K562 (cell line): Measurements from ENCODE around the gene TMEM50B. TPM values are rescaled to one million over a fixed set of nuclear protein-coding genes. Genes with fewer than 3 reads are reported as not detected.

Experiments used
- E2F3 ChIP-seq: fragments of 250-450 bp; sonication (Bioruptor Pico); IDR thresholded peaks from 2 replicates; pipeline ENCODE4 v1.4.0; 2020; ENCODE audit warnings: mild to moderate bottlenecking
- MAFF ChIP-seq: IDR thresholded peaks from 2 replicates; pipeline ENCODE4 v1.6.1; 2012; ENCODE audit warnings: low read length, improper control_type of control experiment
- PML ChIP-seq: IDR thresholded peaks from 2 replicates; pipeline ENCODE4 v1.6.1; 2012; ENCODE audit warnings: low read length, inconsistent platforms
- PPARD ChIP-seq: fragments of 250-450 bp; sonication (Bioruptor Pico); IDR thresholded peaks from 2 replicates; pipeline ENCODE4 v1.8.0; 2022; ENCODE audit warnings: inconsistent platforms, mild to moderate bottlenecking, moderate library complexity
- SMAD3 ChIP-seq: fragments of 450-650 bp; formaldehyde crosslinking; conservative IDR thresholded peaks from 2 replicates; pipeline ENCODE4 v1.4.0; 2020; ENCODE audit warnings: mild to moderate bottlenecking
- ZFX ChIP-seq: sonication (generic); formaldehyde crosslinking; IDR thresholded peaks from 2 replicates; pipeline ENCODE4 v1.8.0; 2022; ENCODE audit warnings: mild to moderate bottlenecking, missing genetic modification reagents, moderate library complexity
- ZNF224 ChIP-seq: sonication (generic); formaldehyde crosslinking; IDR thresholded peaks from 2 replicates; pipeline ENCODE4 v1.8.0; 2022; ENCODE audit warnings: mild to moderate bottlenecking, missing genetic modification reagents
- polyA plus RNA-seq, 8 experiments: library from polyadenylated mRNA; depleted of rRNA in 4 of 8; stranded (reverse) in 5 of 8; unstranded in 3 of 8; fragments of >200 nt; fragmentation: Nextera tagmentation in 2 of 8; fragmentation: Illumina TruSeq in 1 of 8; extraction: Ambion mirVana in 2 of 8; extraction: Trizol in 1 of 8; gene quantifications; 2 replicates each; pipeline versions ENCODE4 v1.2.1 to v1.2.3, GENCODE V29; 2011 to 2014; ENCODE audit warnings: inconsistent platforms in 1 of 8, missing spikeins in 1 of 8
- total RNA-seq, 7 experiments: library from RNA; depleted of rRNA in 6 of 7; stranded (reverse); fragments of >200 nt in 6 of 7; fragmentation: Illumina TruSeq in 2 of 7; extraction: Trizol in 2 of 7; gene quantifications; 2 replicates each; pipeline versions ENCODE4 v1.2.1 to v1.2.3, GENCODE V29; 2011 to 2021; ENCODE audit warnings: low replicate concordance in 1 of 7
- TF ChIP-seq, protein P1 (sequence below): fragments of 250-450 bp; sonication (Bioruptor Pico); IDR thresholded peaks from 2 replicates; pipeline ENCODE4 v1.4.0; 2020; ENCODE audit warnings: mild to moderate bottlenecking
- TF ChIP-seq, protein P2 (sequence below): fragments of 250-450 bp; sonication (Bioruptor Pico); IDR thresholded peaks from 2 replicates; pipeline ENCODE4 v1.5.0; 2022; ENCODE audit warnings: mild to moderate bottlenecking
- TF ChIP-seq, protein P3 (sequence below): fragments of 250-450 bp; sonication (Bioruptor Pico); IDR thresholded peaks from 2 replicates; pipeline ENCODE4 v1.4.0; 2020; ENCODE audit warnings: mild to moderate bottlenecking, moderate library complexity, borderline replicate concordance

TMEM50B gene
- total and polyA plus RNA-seq, 9 of the 15 experiments (the other 6 are each of a cell fraction or from before 2014, with no cell fraction given) = 20.5 to 64.6 (median 28.9) TPM

DNA sequence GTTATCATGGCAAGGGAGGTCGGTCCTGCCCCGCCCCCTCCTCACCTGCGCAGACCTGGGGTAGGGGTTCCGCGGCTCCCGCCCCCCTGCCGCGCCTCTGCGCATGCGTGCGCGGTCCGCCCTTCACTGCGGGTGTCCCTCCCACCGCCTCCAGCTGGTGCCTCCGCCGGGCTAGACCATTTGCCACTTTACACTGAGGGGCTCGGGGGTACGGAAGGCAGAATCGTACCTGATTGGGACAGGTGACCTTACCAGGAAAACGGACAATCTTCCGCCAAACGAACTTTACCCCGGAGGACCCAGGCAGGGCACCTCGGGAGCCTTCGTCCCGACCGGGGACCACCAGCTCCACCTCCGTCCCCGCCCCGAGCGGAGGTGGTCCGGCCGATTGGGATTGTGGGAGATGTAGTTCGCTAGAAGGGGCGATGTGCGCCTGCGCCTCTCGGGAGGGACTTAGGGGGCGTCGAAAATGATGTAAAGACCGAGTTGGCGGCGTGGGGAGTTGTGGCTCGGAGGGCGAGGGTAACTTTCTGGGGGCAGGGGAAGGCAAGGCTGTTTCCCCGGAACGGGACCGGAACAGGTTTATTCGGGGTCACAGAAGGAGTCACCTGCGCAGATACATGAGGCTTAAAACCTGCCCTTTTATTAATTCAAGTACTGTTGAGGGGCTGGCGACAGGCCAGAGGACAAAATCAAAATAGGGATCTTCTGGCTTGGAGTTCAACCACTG, 11.8 kb upstream of the TMEM50B start, which contains the start of gene DNAJC28 (continued):
- no peak for TF ChIP-seq ZNF224
- TF ChIP-seq, protein P1, sequence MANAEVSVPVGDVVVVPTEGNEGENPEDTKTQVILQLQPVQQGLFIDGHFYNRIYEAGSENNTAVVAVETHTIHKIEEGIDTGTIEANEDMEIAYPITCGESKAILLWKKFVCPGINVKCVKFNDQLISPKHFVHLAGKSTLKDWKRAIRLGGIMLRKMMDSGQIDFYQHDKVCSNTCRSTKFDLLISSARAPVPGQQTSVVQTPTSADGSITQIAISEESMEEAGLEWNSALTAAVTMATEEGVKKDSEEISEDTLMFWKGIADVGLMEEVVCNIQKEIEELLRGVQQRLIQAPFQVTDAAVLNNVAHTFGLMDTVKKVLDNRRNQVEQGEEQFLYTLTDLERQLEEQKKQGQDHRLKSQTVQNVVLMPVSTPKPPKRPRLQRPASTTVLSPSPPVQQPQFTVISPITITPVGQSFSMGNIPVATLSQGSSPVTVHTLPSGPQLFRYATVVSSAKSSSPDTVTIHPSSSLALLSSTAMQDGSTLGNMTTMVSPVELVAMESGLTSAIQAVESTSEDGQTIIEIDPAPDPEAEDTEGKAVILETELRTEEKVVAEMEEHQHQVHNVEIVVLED (CRISPR knock-in tag) = no peak
- TF ChIP-seq ZFX (CRISPR knock-in tag) = peak; percentile 63
- no peak for TF ChIP-seq PPARD (CRISPR knock-in tag)
- 0 out of 2 replicates have a peak, but pooled peaks have one; percentile 7 for TF ChIP-seq SMAD3
- no peak; the same call in 1 of the 2 replicates for TF ChIP-seq PML
- TF ChIP-seq, protein P2, sequence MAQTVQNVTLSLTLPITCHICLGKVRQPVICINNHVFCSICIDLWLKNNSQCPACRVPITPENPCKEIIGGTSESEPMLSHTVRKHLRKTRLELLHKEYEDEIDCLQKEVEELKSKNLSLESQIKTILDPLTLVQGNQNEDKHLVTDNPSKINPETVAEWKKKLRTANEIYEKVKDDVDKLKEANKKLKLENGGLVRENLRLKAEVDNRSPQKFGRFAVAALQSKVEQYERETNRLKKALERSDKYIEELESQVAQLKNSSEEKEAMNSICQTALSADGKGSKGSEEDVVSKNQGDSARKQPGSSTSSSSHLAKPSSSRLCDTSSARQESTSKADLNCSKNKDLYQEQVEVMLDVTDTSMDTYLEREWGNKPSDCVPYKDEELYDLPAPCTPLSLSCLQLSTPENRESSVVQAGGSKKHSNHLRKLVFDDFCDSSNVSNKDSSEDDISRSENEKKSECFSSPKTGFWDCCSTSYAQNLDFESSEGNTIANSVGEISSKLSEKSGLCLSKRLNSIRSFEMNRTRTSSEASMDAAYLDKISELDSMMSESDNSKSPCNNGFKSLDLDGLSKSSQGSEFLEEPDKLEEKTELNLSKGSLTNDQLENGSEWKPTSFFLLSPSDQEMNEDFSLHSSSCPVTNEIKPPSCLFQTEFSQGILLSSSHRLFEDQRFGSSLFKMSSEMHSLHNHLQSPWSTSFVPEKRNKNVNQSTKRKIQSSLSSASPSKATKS (CRISPR knock-in tag) = no peak
- TF ChIP-seq MAFF = peak; percentile 26; the same call in 1 of the 2 replicates
- TF ChIP-seq E2F3 (CRISPR knock-in tag) = peak; percentile 75
- TF ChIP-seq, protein P3, sequence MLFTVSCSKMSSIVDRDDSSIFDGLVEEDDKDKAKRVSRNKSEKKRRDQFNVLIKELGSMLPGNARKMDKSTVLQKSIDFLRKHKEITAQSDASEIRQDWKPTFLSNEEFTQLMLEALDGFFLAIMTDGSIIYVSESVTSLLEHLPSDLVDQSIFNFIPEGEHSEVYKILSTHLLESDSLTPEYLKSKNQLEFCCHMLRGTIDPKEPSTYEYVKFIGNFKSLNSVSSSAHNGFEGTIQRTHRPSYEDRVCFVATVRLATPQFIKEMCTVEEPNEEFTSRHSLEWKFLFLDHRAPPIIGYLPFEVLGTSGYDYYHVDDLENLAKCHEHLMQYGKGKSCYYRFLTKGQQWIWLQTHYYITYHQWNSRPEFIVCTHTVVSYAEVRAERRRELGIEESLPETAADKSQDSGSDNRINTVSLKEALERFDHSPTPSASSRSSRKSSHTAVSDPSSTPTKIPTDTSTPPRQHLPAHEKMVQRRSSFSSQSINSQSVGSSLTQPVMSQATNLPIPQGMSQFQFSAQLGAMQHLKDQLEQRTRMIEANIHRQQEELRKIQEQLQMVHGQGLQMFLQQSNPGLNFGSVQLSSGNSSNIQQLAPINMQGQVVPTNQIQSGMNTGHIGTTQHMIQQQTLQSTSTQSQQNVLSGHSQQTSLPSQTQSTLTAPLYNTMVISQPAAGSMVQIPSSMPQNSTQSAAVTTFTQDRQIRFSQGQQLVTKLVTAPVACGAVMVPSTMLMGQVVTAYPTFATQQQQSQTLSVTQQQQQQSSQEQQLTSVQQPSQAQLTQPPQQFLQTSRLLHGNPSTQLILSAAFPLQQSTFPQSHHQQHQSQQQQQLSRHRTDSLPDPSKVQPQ (CRISPR knock-in tag) = 0 out of 2 replicates have a peak, but pooled peaks have one; percentile 19
